Measurements from ENCODE around the gene SLC35F5. TPM values are rescaled to one million over a fixed set of nuclear protein-coding genes. Genes with fewer than 3 reads are reported as not detected.
"Not testable (repeated sequence)": the region's sequence is repeated elsewhere in the genome, so short reads cannot be mapped to it uniquely, and the experiment has no call there.

Gene SLC35F5

GRCh38 chr2:113664761-113665533, 91.5 kb downstream of the SLC35F5 start:
- WGBS = 86% methylated on average over 4 of the region's 6 CpGs
- not testable (repeated sequence) for H3K9ac ChIP-seq (ENCODE audit: low read length)

GRCh38 chr2:113663285-113664060, 93.0 kb downstream of the SLC35F5 start:
- 62% methylated on average over 3 of the region's 10 CpGs for WGBS
- H4K91ac ChIP-seq (ENCODE audit: low read length); DNase-seq; H2AK5ac ChIP-seq (ENCODE audit: low read length, severe bottlenecking); H3K9ac ChIP-seq (ENCODE audit: low read length); H3K4me1 ChIP-seq (ENCODE audit: control insufficient read depth, insufficient read depth, low read depth, low read length); H3K4ac ChIP-seq (ENCODE audit: low read depth in 1 of 2, low read length in 2 of 2); H3K79me1 ChIP-seq (replicated peaks; ENCODE audit: low read length, poor library complexity, severe bottlenecking); H4K8ac ChIP-seq (ENCODE audit: low read length); H2BK15ac ChIP-seq (ENCODE audit: low read depth, poor library complexity, severe bottlenecking); H3K18ac ChIP-seq (ENCODE audit: low read depth in 1 of 2, low read length in 2 of 2); H3K4me2 ChIP-seq (ENCODE audit: low read length, poor library complexity, severe bottlenecking); H3K27me3 ChIP-seq (ENCODE audit: control insufficient read depth in 1 of 2, insufficient read depth in 1 of 2, low read length in 2 of 2); H3K14ac ChIP-seq (ENCODE audit: low read length in 2 of 2); H3K36me3 ChIP-seq (ENCODE audit: control insufficient read depth in 1 of 2, insufficient read depth in 2 of 2, low read depth in 1 of 2, low read length in 2 of 2); H2BK12ac ChIP-seq (ENCODE audit: low read length in 2 of 2); H2BK5ac ChIP-seq (ENCODE audit: low read depth, low read length, poor library complexity, severe bottlenecking); H3K27ac ChIP-seq (ENCODE audit: low read length, poor library complexity, severe bottlenecking); H3K4me3 ChIP-seq (ENCODE audit: insufficient read depth in 1 of 2, low read depth in 1 of 2, low read length in 2 of 2); H2AFZ ChIP-seq (ENCODE audit: low read depth, low read length); H3K9me3 ChIP-seq (ENCODE audit: control insufficient read depth, low read length); H2BK120ac ChIP-seq (ENCODE audit: low read depth, low read length); H3K23ac ChIP-seq (ENCODE audit: low read length in 2 of 2): not testable (repeated sequence)

More at GRCh38 chr2:113664761-113665533, 91.5 kb downstream of the SLC35F5 start:
- not testable (repeated sequence) for H3K27me3 ChIP-seq (ENCODE audit: control insufficient read depth in 1 of 2, insufficient read depth in 1 of 2, low read length in 2 of 2); H4K8ac ChIP-seq (ENCODE audit: low read length); H2BK12ac ChIP-seq (ENCODE audit: low read length in 2 of 2); H3K9me3 ChIP-seq (ENCODE audit: control insufficient read depth, low read length); H3K23ac ChIP-seq (ENCODE audit: low read length in 2 of 2); H3K4me1 ChIP-seq (ENCODE audit: control insufficient read depth, insufficient read depth, low read depth, low read length); H3K36me3 ChIP-seq (ENCODE audit: control insufficient read depth in 1 of 2, insufficient read depth in 2 of 2, low read depth in 1 of 2, low read length in 2 of 2); H3K18ac ChIP-seq (ENCODE audit: low read depth in 1 of 2, low read length in 2 of 2); H3K14ac ChIP-seq (ENCODE audit: low read length in 2 of 2); H3K79me1 ChIP-seq (replicated peaks; ENCODE audit: low read length, poor library complexity, severe bottlenecking); H3K4me2 ChIP-seq (ENCODE audit: low read length, poor library complexity, severe bottlenecking); DNase-seq; H2BK120ac ChIP-seq (ENCODE audit: low read depth, low read length); H4K91ac ChIP-seq (ENCODE audit: low read length); H3K4ac ChIP-seq (ENCODE audit: low read depth in 1 of 2, low read length in 2 of 2); H2AK5ac ChIP-seq (ENCODE audit: low read length, severe bottlenecking); H3K4me3 ChIP-seq (ENCODE audit: insufficient read depth in 1 of 2, low read depth in 1 of 2, low read length in 2 of 2); H3K27ac ChIP-seq (ENCODE audit: low read length, poor library complexity, severe bottlenecking); H2BK5ac ChIP-seq (ENCODE audit: low read depth, low read length, poor library complexity, severe bottlenecking); H2BK15ac ChIP-seq (ENCODE audit: low read depth, poor library complexity, severe bottlenecking); H2AFZ ChIP-seq (ENCODE audit: low read depth, low read length)

Small RNAs within 50 kb of the gene (small RNA-seq; reads per million reads assigned to genes)
- 0.86 reads per million for gene MIR4782 (ENCODE audit: low read depth)
- not detected for gene RNU6-744P (ENCODE audit: low read depth)

All from mesenchymal stem cell (in vitro differentiated cells and primary cell).